Aorta (tissue), 5 donors: ENCODE data around the gene BUB1B. TPM values are rescaled to one million over a fixed set of nuclear protein-coding genes. Genes with fewer than 3 reads are reported as not detected.
"Not testable (repeated sequence)": the region's sequence is repeated elsewhere in the genome, so short reads cannot be mapped to it uniquely, and the experiment has no call there.

ENCODE experiments used
- ATAC-seq: fragments of 200-7000 bp; cut with Tn5 transposase; one replicate; pipeline ENCODE4 v1.9.1; 2022; ENCODE audit warnings: moderate library complexity; ENCODE audit not compliant: low FRiP score
- DNase-seq, 2 donors: peaks; one replicate each; pipeline ENCODE4 v3.0.0-alpha.2; 2020
- H3K27ac ChIP-seq, 2 donors: one replicate each; pipeline ENCODE4 v1.5.1; 2013; ENCODE audit warnings: low read length in 2 of 2, mild to moderate bottlenecking in 2 of 2, moderate library complexity in 2 of 2, control low read depth in 1 of 2, inconsistent platforms in 1 of 2, low read depth in 1 of 2
- H3K27me3 ChIP-seq, 2 donors: one replicate each; pipeline ENCODE4 v1.6.1; 2013; ENCODE audit warnings: control low read depth in 1 of 2, low read length in 1 of 2, mild to moderate bottlenecking in 1 of 2, moderate library complexity in 1 of 2; ENCODE audit not compliant: insufficient read depth in 2 of 2, control insufficient read depth in 1 of 2
- H3K36me3 ChIP-seq, 2 donors: one replicate each; pipeline ENCODE4 v1.6.1; 2013; ENCODE audit warnings: control low read depth in 1 of 2, low read length in 1 of 2, mild to moderate bottlenecking in 1 of 2; ENCODE audit not compliant: insufficient read depth in 2 of 2, control insufficient read depth in 1 of 2
- H3K4me1 ChIP-seq, 2 donors: one replicate each; pipeline ENCODE4 v1.6.1; 2013; ENCODE audit warnings: low read length in 2 of 2, control low read depth in 1 of 2, mild to moderate bottlenecking in 1 of 2, moderate library complexity in 1 of 2; ENCODE audit not compliant: insufficient read depth in 2 of 2, control insufficient read depth in 1 of 2
- H3K4me3 ChIP-seq, 2 donors: one replicate each; pipeline ENCODE4 v1.5.1; 2013; ENCODE audit warnings: low read length in 2 of 2, control low read depth in 1 of 2, mild to moderate bottlenecking in 1 of 2
- H3K9me3 ChIP-seq: one replicate; pipeline ENCODE4 v1.6.1; 2013; ENCODE audit warnings: mild to moderate bottlenecking, low read length; ENCODE audit not compliant: control insufficient read depth
- WGBS, 2 donors: extraction: QIAGEN DNeasy Blood & Tissue Kit; methylation state at CpG; one replicate each; pipeline ENCODE4 v1.1.7; 2013; 5-methylcytosine and 5-hydroxymethylcytosine counted together
- intact Hi-C, 2 donors: fragments of 100-400 bp; cut with DNase I; formaldehyde crosslinking; loops; one replicate each; pipeline versions ENCODE4 v1.14.2 to v1.15.0; 2022
- polyA plus RNA-seq, 2 donors: library from polyadenylated mRNA; stranded (reverse); fragments of 200-250 nt; gene quantifications; one replicate each; pipeline ENCODE4 v1.2.3, GENCODE V29; 2013
- total RNA-seq, 2 donors: library from RNA; stranded (reverse); fragmentation: NEBNext Ultra II Directional; extraction: Animal tissue kit (Norgen Biotek cat#: 25700); gene quantifications; one replicate each; pipeline ENCODE4 v1.2.1, GENCODE V29; 2021
- donor health status: healthy with polysubstance abuse.
- donor health status: Bipolar disorder and iron deficiency.
- donor health status: DM: no; HTN: no; CAD: no.
- donor health status: DM: no; HTN: no; CAD: no.
- donor health status: DM: yes; HTN: yes; CAD: no.

The BUB1B gene
- total and polyA plus RNA-seq, 4 donors = 0.51 to 5.0 (median 1.9) TPM

DNA sequence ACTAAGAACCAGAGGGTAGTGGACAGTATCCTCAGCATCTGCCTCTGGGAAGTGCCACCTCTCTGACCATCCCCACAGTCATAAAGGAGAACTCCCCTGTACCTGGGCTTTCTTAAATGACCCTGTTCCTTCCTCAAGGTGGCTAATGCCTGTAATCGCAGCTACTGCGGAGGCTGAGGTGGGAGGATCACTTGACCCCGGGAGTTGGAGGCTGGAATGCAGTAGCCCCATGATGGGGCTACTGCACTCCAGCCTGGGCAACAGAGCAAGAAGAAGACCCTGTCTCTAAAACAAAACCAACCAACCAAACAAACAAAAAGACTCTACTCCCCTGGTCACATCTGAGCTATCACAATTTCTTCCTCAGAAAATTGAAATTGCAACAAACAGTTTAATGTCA, 848 bp upstream of the BUB1B start:
- Histone ChIP-seq H3K4me3 (no peak overlapping the region), H3K9me3 (no peaks in the 10 kb centered on the region), H3K27ac (no peak overlapping the region), H3K4me1 (no peaks in the 10 kb centered on the region), H3K36me3 (no peaks in the 10 kb centered on the region), H3K27me3 (no peaks in the 10 kb centered on the region)
- intact Hi-C loops = loop anchor here (2.0 to 5.0 kb wide), 3 partner anchors 51 to 113 kb away; partner anchors contain the start of gene BMF (in 2 of the 2)
- ATAC-seq (no peak), DNase-seq (no peak)
- WGBS, 2 donors = 98 to 99% methylated on average over 3 of the region's 3 CpGs

GRCh38 chr15:40161693-40162391, 973 bp downstream of the BUB1B start:
- no peak for DNase-seq
- Histone ChIP-seq H3K4me1 (no peaks in the 10 kb centered on the region), H3K9me3 (no peaks in the 10 kb centered on the region), H3K27ac (no peak overlapping the region), H3K36me3 (no peaks in the 10 kb centered on the region), H3K4me3 (no peak overlapping the region), H3K27me3 (no peaks in the 10 kb centered on the region)
- intact Hi-C loops = loop anchor here (2.0 to 5.0 kb wide), 3 partner anchors 53 to 115 kb away; partner anchors contain the start of gene BMF (in 2 of the 2)
- 7 to 10% methylated on average over 2 of the region's 2 CpGs for WGBS, 2 donors
- no peak for ATAC-seq

GRCh38 chr15:40162552-40162951, 1.7 kb downstream of the BUB1B start:
- Histone ChIP-seq H3K4me3 (no peak overlapping the region), H3K27ac (no peak overlapping the region), H3K4me1 (no peaks in the 10 kb centered on the region), H3K9me3 (no peaks in the 10 kb centered on the region), H3K36me3 (no peaks in the 10 kb centered on the region), H3K27me3 (no peaks in the 10 kb centered on the region)
- ATAC-seq = no peak
- intact Hi-C loops = loop anchor here (5.0 kb wide), 2 partner anchors 55 to 115 kb away; partner anchors contain the start of gene BMF (in 1 of the 2)
- DNase-seq = no peak
- 85 to 87% methylated on average over 2 of the region's 2 CpGs for WGBS, 2 donors

DNA sequence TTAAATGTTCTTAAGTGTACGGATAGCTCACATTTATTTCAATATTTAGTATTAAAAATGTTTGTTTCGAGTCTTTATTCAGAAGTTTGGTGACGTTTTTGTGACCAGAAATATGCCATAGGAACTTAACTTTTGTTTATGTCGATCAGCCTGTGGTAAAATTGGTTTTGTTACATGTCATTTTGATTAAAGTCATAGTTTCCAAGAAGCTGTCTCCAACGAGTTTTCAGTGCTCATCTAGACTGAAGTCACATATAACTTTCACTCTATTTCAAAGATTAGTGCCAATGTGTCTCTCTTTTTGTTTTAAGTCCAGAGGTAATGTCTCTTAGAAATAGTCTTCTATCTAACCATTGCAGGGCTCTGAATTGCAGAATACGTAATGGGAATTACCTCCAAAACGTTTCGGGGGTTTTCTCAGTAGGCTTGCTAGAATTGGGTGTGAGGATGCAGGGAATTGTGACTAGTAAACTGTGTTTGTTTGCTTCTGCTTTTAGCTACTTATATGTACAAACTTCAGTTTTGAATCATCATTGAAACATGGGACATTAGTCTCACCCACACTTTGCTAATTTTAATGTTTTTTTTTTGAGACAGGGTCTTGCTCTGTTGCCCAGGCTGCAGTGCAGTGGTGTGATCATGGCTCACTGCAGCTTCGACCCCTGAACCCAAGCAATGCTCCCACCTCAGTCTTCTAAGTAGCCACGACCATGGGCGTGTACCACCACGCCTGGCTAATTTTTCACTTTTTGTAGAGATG, 3.0 kb downstream of the BUB1B start:
- 88 to 90% methylated on average over 12 of the region's 12 CpGs for whole genome bisulfite sequencing, 2 donors
- Histone ChIP-seq H3K27me3 (no peaks in the 10 kb centered on the region), H3K9me3 (no peaks in the 10 kb centered on the region), H3K36me3 (no peaks in the 10 kb centered on the region), H3K27ac (no peak overlapping the region), H3K4me3 (no peak overlapping the region), H3K4me1 (no peaks in the 10 kb centered on the region)
- intact Hi-C loops = loop anchor here (5.0 kb wide), 2 partner anchors 57 to 117 kb away; partner anchors contain the start of gene BMF (in 1 of the 2)
- ATAC-seq = no peak
- no peak for DNase-seq

GRCh38 chr15:40167374-40167773, 6.5 kb downstream of the BUB1B start:
- 96 to 97% methylated on average over 10 of the region's 10 CpGs for WGBS, 2 donors
- H3K27ac ChIP-seq, H3K4me3 ChIP-seq, DNase-seq, H3K4me1 ChIP-seq, intact Hi-C loops, H3K9me3 ChIP-seq, H3K36me3 ChIP-seq, H3K27me3 ChIP-seq, ATAC-seq: not testable (repeated sequence)

- Histone ChIP-seq H3K4me1 (no peaks in the 10 kb centered on the region), H3K9me3 (no peaks in the 10 kb centered on the region), H3K27ac (no peak overlapping the region), H3K36me3 (no peaks in the 10 kb centered on the region), H3K27me3 (no peaks in the 10 kb centered on the region), H3K4me3 (no peak overlapping the region)
- ATAC-seq (no peak), DNase-seq (no peak)
- WGBS, 2 donors = 81 to 87% methylated on average over 3 of the region's 3 CpGs
- intact Hi-C loops = no loop called here
These were observed 14.3 kb downstream of the BUB1B start for GRCh38 chr15:40175160-40175559.

- no peak for DNase-seq
- no peaks in the 10 kb centered on the region for H3K4me1 ChIP-seq
- no peak overlapping the region for H3K27ac ChIP-seq
- 45 to 56% methylated on average over 1 of the region's 1 CpG for WGBS, 2 donors
- intact Hi-C loops = no loop called here
- no peaks in the 10 kb centered on the region for H3K36me3 ChIP-seq
- no peak for ATAC-seq
- no peaks in the 10 kb centered on the region for H3K9me3 ChIP-seq
- no peaks in the 10 kb centered on the region for H3K27me3 ChIP-seq
- H3K4me3 ChIP-seq = no peak overlapping the region
These were observed 21.6 kb downstream of the BUB1B start for GRCh38 chr15:40182358-40183029.

DNA sequence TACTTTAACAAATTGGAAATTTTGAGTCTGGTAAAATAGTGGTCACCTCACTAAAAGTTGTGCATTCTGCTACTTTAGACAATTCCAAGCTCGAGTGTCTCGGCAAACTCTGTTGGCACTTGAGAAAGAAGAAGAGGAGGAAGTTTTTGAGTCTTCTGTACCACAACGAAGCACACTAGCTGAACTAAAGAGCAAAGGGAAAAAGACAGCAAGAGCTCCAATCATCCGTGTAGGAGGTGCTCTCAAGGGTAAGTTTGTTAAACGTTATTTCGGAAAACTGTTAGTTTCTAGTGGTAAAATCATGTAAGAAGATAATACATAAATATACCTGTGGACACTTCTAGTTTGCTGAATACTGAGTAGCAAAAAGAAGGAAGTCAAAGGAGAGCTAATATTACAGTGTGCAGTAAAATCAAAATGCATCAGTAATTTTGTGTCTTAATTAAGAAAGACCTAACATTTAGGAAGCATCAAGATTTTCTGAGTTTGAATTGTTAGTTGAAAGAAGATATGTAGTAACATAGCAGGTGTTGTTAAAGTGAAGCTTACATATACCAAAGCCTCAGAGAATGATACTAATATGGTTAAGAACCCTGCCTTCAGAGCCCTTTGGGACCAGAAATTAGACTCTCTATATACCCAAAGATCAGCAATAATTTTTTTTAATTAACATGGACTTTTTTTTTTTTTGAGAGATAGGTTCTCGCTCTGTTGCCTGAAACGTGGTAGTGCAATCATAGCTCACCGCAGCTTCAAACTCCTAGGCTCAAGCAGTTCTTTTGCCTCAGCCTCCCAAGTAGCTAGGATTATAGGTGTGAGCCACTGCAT, 23.0 kb downstream of the BUB1B start:
- Histone ChIP-seq H3K9me3 (no peaks in the 10 kb centered on the region), H3K4me1 (no peaks in the 10 kb centered on the region), H3K36me3 (no peaks in the 10 kb centered on the region), H3K27ac (no peak overlapping the region), H3K4me3 (no peak overlapping the region), H3K27me3 (no peaks in the 10 kb centered on the region)
- ATAC-seq (no peak), DNase-seq (no peak)
- intact Hi-C loops = no loop called here
- 62 to 64% methylated on average over 9 of the region's 9 CpGs for WGBS, 2 donors
